ENCODE results near the gene ADAMTSL3.

GRCh38 chr15:83692746-83693581, 39.0 kb downstream of the ADAMTSL3 start:
- TF ChIP-seq REST (IDR thresholded peaks at IDR 0.05; ENCODE audit: insufficient read depth in 1 of 2, low read depth in 2 of 2, low read length in 2 of 2), result no peak
- no peak for TF ChIP-seq SIN3A (IDR thresholded peaks at IDR 0.05; ENCODE audit: borderline replicate concordance, insufficient read depth, low read length)
- no peak for TF ChIP-seq TAF1 (IDR thresholded peaks at IDR 0.05; ENCODE audit: borderline replicate concordance, insufficient read depth, low read length)
- TF ChIP-seq POLR2AphosphoS5 (IDR thresholded peaks at IDR 0.05; ENCODE audit: low read depth, low read length), result no peak

Measured in PFSK-1 (cell line).